Measurements from ENCODE around the gene LTBP1. TPM values are rescaled to one million over a fixed set of nuclear protein-coding genes. Genes with fewer than 3 reads are reported as not detected.
"Not testable (repeated sequence)": the region's sequence is repeated elsewhere in the genome, so short reads cannot be mapped to it uniquely, and the experiment has no call there.

The LTBP1 gene
- polyA plus RNA-seq, 5 donors: 37.7 to 59.9 (median 52.7) TPM

DNA sequence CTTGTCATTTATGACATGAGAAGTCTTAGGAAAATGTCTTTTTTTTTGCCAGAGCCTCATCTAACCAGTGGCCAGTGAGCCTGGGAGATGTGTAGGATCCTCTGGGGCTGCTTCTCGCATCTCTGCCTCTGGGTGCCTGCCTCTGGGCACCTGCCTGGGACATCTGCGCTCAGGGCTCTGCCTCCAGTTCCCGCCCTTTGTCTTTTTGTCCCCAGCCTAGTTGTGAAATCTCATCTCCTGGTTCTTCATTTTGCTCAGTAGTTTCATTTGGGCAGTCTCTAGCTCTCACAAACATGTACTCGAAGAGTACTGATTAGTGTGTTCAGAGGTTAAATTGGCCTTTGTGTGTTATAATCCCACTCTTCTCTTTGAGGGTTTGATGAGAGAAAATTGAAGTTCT, 92.0 kb downstream of the LTBP1 start:
- no peak for DNase-seq

GRCh38 chr2:33040541-33040940, 93.8 kb downstream of the LTBP1 start:
- no peak for DNase-seq

GRCh38 chr2:33042265-33042664, 95.5 kb downstream of the LTBP1 start:
- DNase-seq: no peak

DNA sequence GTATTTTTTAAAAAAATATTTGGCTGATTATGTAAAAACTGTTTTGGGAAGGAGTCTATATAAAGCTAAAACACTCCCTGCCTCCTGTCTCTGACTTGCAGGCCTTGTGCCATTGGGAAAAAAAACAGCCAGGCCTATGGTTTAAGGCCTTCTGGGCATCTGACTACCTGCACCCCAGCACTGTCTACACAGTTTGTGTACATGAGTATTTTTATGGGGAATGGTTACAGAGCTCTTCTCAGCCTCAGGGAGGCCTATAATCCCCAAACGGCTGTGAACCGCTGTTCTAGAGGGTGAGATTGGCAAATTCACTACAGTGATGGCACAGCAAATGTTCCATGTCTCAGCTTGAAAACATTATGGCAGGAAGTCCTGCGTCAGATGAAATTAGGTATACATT, 96.1 kb downstream of the LTBP1 start:
- DNase-seq: no peak

DNA sequence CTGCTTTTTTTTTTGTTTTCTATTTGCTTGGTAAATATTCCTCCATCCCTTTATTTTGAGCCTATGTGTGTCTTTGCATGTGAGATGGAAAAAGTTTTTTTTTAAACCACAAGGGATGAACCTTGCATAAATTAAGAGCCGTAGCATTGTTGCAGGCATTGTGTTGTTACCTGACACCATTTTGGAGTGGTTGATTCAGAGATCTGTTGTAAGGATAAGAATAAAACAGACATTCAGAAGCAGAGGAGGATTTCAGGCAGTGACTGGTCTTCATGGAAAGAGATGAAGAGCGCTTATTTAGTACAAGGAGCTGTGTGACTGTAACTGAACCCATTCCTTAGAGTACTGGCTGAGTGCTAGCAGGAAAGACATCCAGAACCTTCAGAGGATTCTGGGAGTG, 101.2 kb downstream of the LTBP1 start:
- DNase-seq: no peak

- no peak for DNase-seq
Measured at GRCh38 chr2:33051586-33052360, 105.0 kb downstream of the LTBP1 start.

GRCh38 chr2:33052361-33052735, 105.6 kb downstream of the LTBP1 start:
- no peak for DNase-seq

- not testable (repeated sequence) for DNase-seq
Measured at GRCh38 chr2:33052795-33053194, 106.0 kb downstream of the LTBP1 start.

DNA sequence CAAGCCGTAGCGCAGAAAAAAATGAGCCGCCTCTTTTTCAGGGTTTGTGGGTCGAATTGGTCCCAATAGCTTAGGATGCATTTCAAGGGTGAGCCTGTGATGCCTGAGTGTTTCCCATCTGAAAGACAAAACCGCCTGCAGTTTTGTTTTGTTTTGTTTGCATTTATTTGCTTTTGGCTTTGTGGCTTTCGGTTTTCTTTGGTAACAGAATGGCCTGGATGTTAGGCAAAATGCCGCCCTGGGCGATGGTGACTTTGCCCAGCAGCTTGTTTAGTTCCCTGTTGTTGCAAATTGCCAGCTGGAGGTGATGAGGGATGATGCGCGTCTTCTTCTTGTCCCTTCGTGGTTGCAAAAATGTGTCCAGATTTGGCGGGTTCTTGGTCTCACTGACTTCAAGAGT, 109.4 kb downstream of the LTBP1 start:
- no peak for DNase-seq

DNA sequence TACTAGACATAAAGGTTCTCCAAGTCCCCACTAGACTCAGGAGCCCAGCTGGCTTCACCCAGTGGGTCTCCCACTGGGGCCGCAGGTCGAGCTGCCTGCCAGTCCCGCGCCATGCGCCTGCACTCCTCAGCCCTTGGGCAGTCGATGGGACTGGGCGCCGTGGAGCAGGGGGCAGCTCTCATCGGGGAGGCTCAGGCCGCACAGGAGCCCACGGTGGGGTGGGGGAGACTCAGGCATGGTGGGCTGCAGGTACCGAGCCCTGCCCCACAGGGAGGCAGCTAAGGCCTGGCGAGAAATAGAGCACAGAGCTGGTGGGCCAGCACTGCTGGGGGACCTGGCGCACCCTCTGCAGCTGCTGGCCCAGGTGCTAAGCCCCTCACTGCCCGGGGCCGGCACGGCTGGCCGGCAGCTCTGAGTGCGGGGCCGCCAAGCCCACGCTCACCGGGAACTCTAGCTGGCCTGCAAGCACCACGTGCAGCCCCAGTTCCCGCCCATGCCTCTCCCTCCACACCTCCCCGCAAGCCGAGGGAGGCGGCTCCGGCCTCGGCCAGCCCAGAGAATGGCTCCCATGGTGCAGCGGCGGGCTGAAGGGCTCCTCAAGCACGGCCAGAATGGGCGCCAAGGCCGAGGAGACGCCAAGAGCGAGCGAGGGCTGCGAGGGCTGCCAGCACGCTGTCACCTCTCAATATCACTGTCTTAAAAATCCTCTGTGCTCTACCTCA, 110.7 kb downstream of the LTBP1 start:
- not testable (repeated sequence) for DNase-seq

- DNase-seq: no peak
Measured at GRCh38 chr2:33058716-33059470, 112.1 kb downstream of the LTBP1 start.

DNA sequence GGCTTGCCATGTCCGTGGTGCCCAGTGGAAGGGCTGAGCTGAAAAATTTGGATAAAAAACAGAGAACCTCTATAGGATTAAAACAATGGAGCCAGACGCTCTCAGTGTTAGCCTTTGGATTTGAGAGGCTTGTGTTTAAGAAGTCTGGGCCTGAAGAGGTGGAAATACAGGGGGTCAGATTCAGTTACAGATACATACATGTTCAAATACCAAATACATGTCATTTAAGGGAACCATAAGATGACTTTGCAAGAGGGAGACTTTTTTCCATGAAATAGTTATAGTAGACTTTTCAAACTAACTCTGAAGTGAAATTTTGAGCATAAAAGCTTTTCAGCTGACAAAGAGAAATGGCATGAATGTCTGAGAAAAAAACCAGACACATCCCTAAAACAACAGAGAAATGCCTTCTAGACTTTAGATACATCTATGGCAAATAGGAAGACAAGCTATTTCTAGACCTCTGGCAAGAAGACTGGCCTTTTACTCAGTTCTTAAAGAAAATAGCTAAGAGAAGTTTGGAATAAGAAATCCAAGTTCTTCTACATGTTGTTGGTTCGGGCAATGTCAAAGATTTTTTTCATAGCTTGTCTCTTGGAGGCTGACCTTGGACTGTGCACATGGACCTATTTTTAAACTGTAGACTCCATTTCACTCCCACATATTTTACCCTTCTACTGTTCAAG, 112.9 kb downstream of the LTBP1 start:
- DNase-seq: no peak

GRCh38 chr2:33060405-33060804, 113.7 kb downstream of the LTBP1 start:
- DNase-seq: no peak

GRCh38 chr2:33062665-33063250, 116.0 kb downstream of the LTBP1 start:
- DNase-seq: no peak

DNA sequence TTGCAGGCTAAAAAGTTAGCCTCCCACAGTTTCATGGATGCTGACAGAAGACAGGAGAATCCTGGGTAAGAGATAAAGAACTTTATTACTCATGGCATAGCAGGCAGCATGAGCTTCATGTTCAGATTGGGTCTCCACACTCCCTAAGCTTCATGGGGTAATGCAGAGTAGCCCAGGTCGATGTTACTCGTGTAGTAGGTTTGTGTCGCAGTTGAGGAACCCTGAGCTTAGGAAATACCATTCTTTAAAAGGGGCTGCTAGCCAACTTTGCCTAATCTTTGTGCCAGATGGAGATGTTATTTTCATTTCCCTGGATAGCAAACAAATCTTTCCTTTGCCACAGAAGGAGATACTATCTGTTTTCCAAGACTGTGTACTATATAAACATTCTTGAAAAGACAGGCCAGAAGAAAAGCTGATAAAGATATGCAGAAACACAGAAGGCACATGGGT, 117.6 kb downstream of the LTBP1 start:
- DNase-seq: no peak

DNA sequence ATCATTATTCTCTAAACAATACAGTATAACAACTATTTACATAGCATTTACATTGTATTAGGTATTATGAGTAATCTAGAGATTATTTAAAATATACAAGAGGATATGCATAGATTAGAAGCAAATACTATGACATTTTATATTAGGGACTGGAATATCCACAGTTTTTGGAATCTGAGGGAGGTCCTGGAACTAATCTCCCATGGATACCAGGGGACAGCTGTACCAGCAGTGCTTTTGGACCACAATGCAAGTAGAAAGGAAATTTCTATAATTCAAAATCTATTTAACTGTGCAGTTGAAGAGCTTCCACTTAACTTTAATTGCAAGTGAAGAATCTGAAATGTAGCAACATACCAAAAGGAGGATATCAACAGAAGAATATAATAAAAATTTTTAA, 120.8 kb downstream of the LTBP1 start:
- no peak for DNase-seq

GRCh38 chr2:33068261-33068660, 121.5 kb downstream of the LTBP1 start:
- DNase-seq: no peak

DNA sequence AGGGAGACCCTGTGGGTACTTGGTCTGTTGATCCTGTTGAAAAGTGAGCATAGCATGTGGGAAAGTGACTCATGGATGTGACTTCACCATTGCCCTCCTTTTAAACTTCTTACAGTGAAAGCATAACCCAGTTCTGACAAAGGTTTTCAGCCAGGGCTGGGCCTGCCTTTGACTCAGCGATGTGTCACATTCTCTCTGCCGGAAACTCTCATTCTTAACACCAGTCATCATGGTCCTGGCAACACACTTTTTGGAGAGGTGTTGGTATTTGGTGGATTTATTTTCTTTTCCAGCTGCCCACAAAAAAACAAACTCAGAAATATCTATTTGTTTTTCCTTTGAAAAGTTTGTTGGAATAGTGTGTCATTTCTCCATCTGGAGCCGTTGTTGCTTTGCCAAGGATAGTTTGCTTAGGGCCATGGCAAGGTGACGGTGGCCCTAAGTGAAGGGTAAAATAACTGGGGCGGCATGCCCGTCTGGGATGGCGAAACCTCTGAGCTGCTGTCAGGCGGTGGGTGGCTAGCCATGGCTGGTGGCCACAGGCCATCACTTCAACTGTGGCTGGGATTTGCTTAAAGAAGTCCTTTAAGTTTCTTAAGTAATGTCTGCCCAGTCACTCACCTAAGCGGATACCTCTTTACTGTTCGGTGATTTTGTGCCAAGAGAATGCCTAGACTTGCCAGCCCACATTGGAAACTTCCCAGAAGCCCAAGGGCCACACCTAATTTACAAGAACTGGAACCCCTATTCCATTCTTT, 123.3 kb downstream of the LTBP1 start:
- DNase-seq: no peak

- DNase-seq: no peak
Measured at GRCh38 chr2:33071591-33071990, 124.8 kb downstream of the LTBP1 start.

DNA sequence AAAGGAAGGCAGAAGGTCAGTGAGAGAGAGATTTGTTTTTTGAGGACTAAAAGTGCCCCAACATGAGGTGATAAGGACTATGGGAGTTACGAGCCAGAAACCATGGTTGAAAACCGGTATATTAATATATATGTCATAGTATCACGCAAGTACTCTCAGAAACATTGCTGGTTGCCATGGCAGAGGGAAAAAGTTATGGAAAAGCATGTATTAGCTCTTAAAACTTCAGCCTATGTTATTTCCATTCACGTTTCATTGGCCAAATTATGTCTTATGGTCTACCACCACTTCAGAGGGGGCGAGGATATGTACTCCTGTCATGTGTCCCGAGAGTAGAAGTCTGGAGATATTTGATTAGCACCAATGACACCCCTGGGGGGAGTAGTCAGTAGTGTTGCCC, 125.9 kb downstream of the LTBP1 start:
- DNase-seq: no peak

GRCh38 chr2:33073018-33073417, 126.3 kb downstream of the LTBP1 start:
- no peak for DNase-seq

Measured in right lung (tissue), 5 donors.